ENCODE data around the gene ZFP2. TPM values are rescaled to one million over a fixed set of nuclear protein-coding genes. Genes with fewer than 3 reads are reported as not detected.

Gene ZFP2
- total and polyA plus RNA-seq, 2 of the 13 experiments (the other 11 are each of a cell fraction or from before 2014, with no cell fraction given), result 0.27 to 0.42 TPM

- TF ChIP-seq ZEB1 (IDR thresholded peaks at IDR 0.05; ENCODE audit: insufficient replicate concordance, low read depth) (no peak), U2AF2 (IDR thresholded peaks at IDR 0.05; ENCODE audit: low read depth, low read length) (no peak), ZKSCAN8 (CRISPR knock-in tag; IDR thresholded peaks at IDR 0.05; ENCODE audit: borderline replicate concordance) (no peak), SALL1 (CRISPR knock-in tag; IDR thresholded peaks at IDR 0.05) (peak; percentile 63; the same call in 1 of the 2 replicates), ZBTB44 (CRISPR knock-in tag; IDR thresholded peaks at IDR 0.05) (no peak), YY1 (IDR thresholded peaks at IDR 0.05; ENCODE audit: insufficient read depth, insufficient replicate concordance, low read depth, low read length) (peak; percentile 74), ZNF430 (CRISPR knock-in tag; IDR thresholded peaks at IDR 0.05) (peak; percentile 95), ARID3A (IDR thresholded peaks at IDR 0.05; ENCODE audit: low read depth, low read length) (no peak), HOXA9 (CRISPR knock-in tag; IDR thresholded peaks at IDR 0.05; ENCODE audit: borderline replicate concordance) (no peak), ZNF333 (CRISPR knock-in tag; IDR thresholded peaks at IDR 0.05; ENCODE audit: borderline replicate concordance) (no peak), ZFX (CRISPR knock-in tag; IDR thresholded peaks at IDR 0.05; ENCODE audit: low read depth) (peak; percentile 94), ZSCAN20 (CRISPR knock-in tag; IDR thresholded peaks at IDR 0.05; ENCODE audit: borderline replicate concordance) (peak; percentile 18; the same call in 1 of the 2 replicates), ZNF678 (CRISPR knock-in tag; IDR thresholded peaks at IDR 0.05) (no peak), FOXP1 (IDR thresholded peaks at IDR 0.05) (no peak), FOXP1 (CRISPR knock-in tag; IDR thresholded peaks at IDR 0.05) (no peak), ZNF670 (CRISPR knock-in tag; IDR thresholded peaks at IDR 0.05; ENCODE audit: borderline replicate concordance) (no peak), MLXIP (CRISPR knock-in tag; IDR thresholded peaks at IDR 0.05; ENCODE audit: borderline replicate concordance) (0 out of 2 replicates have a peak, but pooled peaks have one; percentile 62), FOXO4 (CRISPR knock-in tag; conservative IDR thresholded peaks at IDR 0.05) (no peak), SATB2 (CRISPR knock-in tag; IDR thresholded peaks at IDR 0.05) (no peak), SIX4 (CRISPR knock-in tag; IDR thresholded peaks at IDR 0.05) (no peak), PREB (CRISPR knock-in tag; IDR thresholded peaks at IDR 0.05) (no peak)
Observed at GRCh38 chr5:178859625-178860521, 35.8 kb upstream of the ZFP2 start, which contains the start of gene ZNF354B (continued).
